HCT116 (cell line): ENCODE measurements around the gene CHFR.

ENCODE experiments used
- EZH2 ChIP-seq: fragments of 200-600 bp; sonication (generic); IDR thresholded peaks from 2 replicates; pipeline ENCODE4 v1.6.1; 2017; ENCODE audit warnings: antibody characterized with exemption, mixed run types
- FOSL1 ChIP-seq: IDR thresholded peaks from 2 replicates; pipeline ENCODE4 v1.6.1; 2012; ENCODE audit warnings: low read depth
- POLR2A ChIP-seq: IDR thresholded peaks from 2 replicates; pipeline ENCODE4 v1.7.0; 2011; ENCODE audit warnings: borderline replicate concordance; ENCODE audit not compliant: insufficient read depth, insufficient read length; ENCODE audit errors: extremely low read depth
- POLR2AphosphoS5 ChIP-seq: IDR thresholded peaks from 2 replicates; pipeline ENCODE4 v1.6.1; 2011; ENCODE audit warnings: mild to moderate bottlenecking, low read depth, low read length, moderate library complexity
- TCF7L2 ChIP-seq: IDR thresholded peaks from 2 replicates; pipeline ENCODE4 v1.7.0; 2011; ENCODE audit warnings: borderline replicate concordance, inconsistent platforms; ENCODE audit not compliant: insufficient read depth, insufficient read length; ENCODE audit errors: extremely low read depth
- TF ChIP-seq, protein P1 (sequence below), 3 experiments: fragments of 200-600 bp in 1 of 3; sonication (generic) in 1 of 3; IDR thresholded peaks in 2 of 3; conservative IDR thresholded peaks in 1 of 3; 2 replicates each; pipeline ENCODE4 v1.5.1; 2012 to 2017; ENCODE audit warnings: low read depth in 2 of 3, low read length in 2 of 3, antibody characterized with exemption in 1 of 3, borderline replicate concordance in 1 of 3, control low read depth in 1 of 3, mild to moderate bottlenecking in 1 of 3, mixed read lengths in 1 of 3, mixed run types in 1 of 3, moderate library complexity in 1 of 3; ENCODE audit not compliant: insufficient read depth in 1 of 3
- TF ChIP-seq, protein P2 (sequence below): IDR thresholded peaks from 2 replicates; pipeline ENCODE4 v1.6.1; 2012

DNA sequence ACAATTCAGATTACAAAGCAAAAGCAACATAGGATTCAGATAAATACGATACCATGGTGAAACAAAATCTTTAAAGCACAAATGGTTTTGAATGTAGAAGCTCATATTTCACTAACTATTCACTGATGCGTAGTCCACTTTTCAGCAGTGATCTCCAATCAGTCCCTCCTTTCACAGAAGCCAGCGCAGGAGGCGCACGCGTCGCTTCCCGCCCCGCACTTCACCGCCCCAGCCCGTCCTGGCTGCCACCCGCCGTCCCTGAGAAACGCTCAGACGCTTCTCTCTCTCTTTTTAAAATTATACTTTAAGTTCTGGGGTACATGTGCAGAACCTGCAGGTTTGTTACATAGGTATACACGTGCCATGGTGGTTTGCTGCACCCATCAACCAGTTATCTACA, 19.8 kb upstream of the CHFR start:
- no peak for TF ChIP-seq POLR2A
- TF ChIP-seq EZH2: no peak
- no peak for TF ChIP-seq TCF7L2
- TF ChIP-seq, protein P1, sequence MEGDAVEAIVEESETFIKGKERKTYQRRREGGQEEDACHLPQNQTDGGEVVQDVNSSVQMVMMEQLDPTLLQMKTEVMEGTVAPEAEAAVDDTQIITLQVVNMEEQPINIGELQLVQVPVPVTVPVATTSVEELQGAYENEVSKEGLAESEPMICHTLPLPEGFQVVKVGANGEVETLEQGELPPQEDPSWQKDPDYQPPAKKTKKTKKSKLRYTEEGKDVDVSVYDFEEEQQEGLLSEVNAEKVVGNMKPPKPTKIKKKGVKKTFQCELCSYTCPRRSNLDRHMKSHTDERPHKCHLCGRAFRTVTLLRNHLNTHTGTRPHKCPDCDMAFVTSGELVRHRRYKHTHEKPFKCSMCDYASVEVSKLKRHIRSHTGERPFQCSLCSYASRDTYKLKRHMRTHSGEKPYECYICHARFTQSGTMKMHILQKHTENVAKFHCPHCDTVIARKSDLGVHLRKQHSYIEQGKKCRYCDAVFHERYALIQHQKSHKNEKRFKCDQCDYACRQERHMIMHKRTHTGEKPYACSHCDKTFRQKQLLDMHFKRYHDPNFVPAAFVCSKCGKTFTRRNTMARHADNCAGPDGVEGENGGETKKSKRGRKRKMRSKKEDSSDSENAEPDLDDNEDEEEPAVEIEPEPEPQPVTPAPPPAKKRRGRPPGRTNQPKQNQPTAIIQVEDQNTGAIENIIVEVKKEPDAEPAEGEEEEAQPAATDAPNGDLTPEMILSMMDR (IDR thresholded peaks at IDR 0.05 in 2 of 3, conservative IDR thresholded peaks at IDR 0.05 in 1 of 3; ENCODE audit: borderline replicate concordance in 1 of 3, insufficient read depth in 1 of 3, low read depth in 2 of 3, low read length in 2 of 3): no peak
- no peak for TF ChIP-seq FOSL1
- TF ChIP-seq, protein P2, sequence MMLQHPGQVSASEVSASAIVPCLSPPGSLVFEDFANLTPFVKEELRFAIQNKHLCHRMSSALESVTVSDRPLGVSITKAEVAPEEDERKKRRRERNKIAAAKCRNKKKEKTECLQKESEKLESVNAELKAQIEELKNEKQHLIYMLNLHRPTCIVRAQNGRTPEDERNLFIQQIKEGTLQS: no peak
- TF ChIP-seq POLR2AphosphoS5: no peak
